Raji (cell line): Measurements from ENCODE around the gene ZBTB1.

ENCODE experiments used
- POLR2A ChIP-seq: IDR thresholded peaks from 2 replicates; pipeline ENCODE4 v1.6.1; 2011; ENCODE audit warnings: low read depth, low read length, control low read depth; ENCODE audit not compliant: insufficient read depth

The ZBTB1 gene

DNA sequence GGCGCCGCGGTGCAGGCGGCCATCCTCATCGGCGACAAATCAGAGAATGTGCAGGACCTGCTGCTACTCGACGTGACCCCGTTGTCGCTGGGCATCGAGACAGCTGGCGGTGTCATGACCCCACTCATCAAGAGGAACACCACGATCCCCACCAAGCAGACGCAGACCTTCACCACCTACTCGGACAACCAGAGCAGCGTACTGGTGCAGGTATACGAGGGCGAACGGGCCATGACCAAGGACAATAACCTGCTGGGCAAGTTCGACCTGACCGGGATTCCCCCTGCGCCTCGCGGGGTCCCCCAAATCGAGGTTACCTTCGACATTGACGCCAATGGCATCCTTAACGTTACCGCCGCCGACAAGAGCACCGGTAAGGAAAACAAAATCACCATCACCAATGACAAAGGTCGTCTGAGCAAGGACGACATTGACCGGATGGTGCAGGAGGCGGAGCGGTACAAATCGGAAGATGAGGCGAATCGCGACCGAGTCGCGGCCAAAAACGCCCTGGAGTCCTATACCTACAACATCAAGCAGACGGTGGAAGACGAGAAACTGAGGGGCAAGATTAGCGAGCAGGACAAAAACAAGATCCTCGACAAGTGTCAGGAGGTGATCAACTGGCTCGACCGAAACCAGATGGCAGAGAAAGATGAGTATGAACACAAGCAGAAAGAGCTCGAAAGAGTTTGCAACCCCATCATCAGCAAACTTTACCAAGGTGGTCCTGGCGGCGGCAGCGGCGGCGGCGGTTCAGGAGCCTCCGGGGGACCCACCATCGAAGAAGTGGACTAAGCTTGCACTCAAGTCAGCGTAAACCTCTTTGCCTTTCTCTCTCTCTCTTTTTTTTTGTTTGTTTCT lies 37.6 kb downstream of the ZBTB1 start:
- no peak for TF ChIP-seq POLR2A

DNA sequence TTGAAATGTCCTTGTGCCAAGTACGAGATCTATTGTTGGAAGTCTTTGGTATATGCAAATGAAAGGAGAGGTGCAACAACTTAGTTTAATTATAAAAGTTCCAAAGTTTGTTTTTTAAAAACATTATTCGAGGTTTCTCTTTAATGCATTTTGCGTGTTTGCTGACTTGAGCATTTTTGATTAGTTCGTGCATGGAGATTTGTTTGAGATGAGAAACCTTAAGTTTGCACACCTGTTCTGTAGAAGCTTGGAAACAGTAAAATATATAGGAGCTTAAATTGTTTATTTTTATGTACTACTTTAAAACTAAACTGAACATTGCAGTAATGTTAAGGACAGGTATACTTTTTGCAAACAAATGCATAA lies 38.2 kb downstream of the ZBTB1 start:
- TF ChIP-seq POLR2A = no peak

- no peak for TF ChIP-seq POLR2A
These were observed 40.2 kb downstream of the ZBTB1 start for GRCh38 chr14:64544607-64545312.

GRCh38 chr14:64549016-64549415 lies 44.4 kb downstream of the ZBTB1 start:
- TF ChIP-seq POLR2A = no peak

- TF ChIP-seq POLR2A = no peak
These were observed 45.4 kb downstream of the ZBTB1 start, which contains the start of gene PPP1R36 for GRCh38 chr14:64549791-64550620. Gene PPP1R36 (plus strand): TSS chr14:64549961. CDS start chr14:64549998, 37 bp downstream.

DNA sequence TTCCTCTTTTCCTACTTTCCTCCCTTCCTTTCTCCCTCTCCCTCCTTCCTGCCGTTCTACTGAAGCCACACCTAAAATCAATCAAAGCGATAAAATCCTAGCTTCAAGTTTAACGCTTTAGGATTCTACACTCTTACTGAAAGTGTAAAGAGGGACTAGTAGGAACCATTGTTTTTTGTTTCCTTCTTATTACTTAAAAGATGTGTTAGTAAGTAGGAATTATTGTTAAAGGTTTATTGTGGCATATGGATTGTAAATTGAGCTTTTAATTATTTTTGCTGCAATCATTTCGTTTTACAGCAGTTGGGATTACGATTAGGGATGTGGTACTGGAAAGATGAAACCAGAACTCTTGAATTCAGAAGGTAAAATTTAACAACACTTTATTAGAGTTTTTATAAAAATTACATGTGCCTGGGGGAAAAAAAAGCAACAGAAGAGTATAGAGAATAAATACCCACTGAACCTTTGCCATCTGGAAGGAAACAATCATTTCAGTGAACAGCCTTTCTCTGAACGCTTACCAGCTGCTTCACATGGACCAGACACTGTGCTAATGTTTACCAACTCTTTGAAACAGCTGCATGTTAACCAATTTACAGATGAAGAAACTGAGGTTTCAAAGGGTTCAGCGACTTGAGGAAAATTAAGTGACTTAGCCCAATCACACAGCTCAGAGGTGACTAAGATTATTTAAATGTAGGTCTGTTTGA lies 46.2 kb downstream of the ZBTB1 start:
- no peak for TF ChIP-seq POLR2A

GRCh38 chr14:64554556-64554955 lies 50.0 kb downstream of the ZBTB1 start:
- no peak for TF ChIP-seq POLR2A

- no peak for TF ChIP-seq POLR2A
These were observed 52.0 kb downstream of the ZBTB1 start for GRCh38 chr14:64556526-64556925.

DNA sequence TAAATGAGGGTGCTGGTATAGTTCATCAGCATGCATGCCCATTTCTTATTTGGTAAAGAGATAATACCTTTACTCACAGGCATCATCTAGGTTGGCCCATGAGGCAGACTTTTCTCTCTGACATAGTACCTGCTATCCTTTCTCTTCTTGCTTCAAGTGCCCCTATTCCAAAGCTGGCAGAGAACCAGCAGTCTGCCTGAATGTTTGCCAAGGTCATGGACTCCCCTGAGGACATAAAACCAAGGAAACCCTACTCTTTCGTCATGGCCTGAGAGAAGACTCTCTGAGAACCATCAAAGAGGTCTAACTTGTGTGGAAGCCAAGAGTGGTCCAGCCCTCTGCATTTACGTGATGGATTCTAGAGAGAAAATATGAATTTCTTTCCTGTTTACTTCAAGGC lies 57.1 kb downstream of the ZBTB1 start:
- TF ChIP-seq POLR2A = no peak

GRCh38 chr14:64562436-64562835 lies 57.9 kb downstream of the ZBTB1 start:
- no peak for TF ChIP-seq POLR2A

GRCh38 chr14:64563696-64564095 lies 59.1 kb downstream of the ZBTB1 start:
- no peak for TF ChIP-seq POLR2A

DNA sequence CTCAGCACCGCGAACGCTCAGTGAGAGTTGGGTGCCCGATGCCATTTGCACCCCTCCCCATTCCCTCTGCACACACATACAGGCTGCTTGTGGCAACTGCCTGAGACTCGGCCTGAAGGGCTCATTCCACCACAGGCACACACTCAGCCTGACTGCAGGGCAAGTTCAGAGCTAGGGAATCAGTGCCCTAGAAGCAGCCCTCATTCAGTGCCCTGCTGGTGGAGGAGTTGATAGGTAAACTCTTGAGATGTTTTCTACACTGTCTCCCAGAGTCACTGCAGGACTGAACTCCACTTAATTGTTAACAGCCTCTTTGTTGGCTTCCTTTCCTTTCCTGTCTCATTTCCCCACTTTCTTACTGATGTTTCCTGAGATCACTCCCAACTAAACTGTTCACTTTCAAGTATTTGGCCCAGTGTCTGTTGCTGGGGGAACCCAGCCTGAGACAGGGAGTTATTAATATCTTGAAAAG lies 62.1 kb downstream of the ZBTB1 start:
- TF ChIP-seq POLR2A = no peak

GRCh38 chr14:64569138-64569631 lies 64.6 kb downstream of the ZBTB1 start:
- TF ChIP-seq POLR2A = no peak

- TF ChIP-seq POLR2A = no peak
These were observed 68.0 kb downstream of the ZBTB1 start for GRCh38 chr14:64572386-64573104.
